IPS DF 19.7 (cell line): Measurements from ENCODE around the gene ACAA1.
"Not testable (repeated sequence)": the region's sequence is repeated elsewhere in the genome, so short reads cannot be mapped to it uniquely, and the experiment has no call there.

ENCODE experiments used
- DNase-seq: peaks from one replicate; pipeline ENCODE4 v3.0.0-alpha.2; 2013; ENCODE audit warnings: low read depth, low spot score

ACAA1 gene

GRCh38 chr3:38083254-38083653 is 53.7 kb downstream of the ACAA1 start:
- DNase-seq = not testable (repeated sequence)

- not testable (repeated sequence) for DNase-seq
Measured at GRCh38 chr3:38082296-38082695, 54.6 kb downstream of the ACAA1 start.

DNA sequence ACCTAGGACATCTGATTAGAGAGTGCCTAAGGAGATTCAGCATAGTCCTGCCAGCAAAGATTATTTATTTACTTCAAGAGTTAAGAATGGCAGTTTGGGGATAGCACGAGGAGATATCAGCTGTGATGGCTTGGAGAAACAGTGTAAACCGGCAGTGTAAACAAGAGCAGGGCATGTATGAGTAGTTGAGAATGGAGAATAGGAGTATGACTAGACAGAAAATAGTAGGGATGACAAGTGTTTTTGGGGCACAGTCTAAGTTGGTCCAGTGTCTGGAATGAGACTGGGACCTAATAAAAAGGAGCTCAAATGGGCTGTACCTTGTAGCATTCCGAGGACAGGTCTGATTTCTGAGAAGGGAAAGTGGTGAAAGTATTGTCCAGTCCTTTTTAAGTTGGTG is 59.9 kb downstream of the ACAA1 start:
- not testable (repeated sequence) for DNase-seq
